Left forelimb (tissue), 1 donor: ENCODE data around the gene ZFPM1.

ENCODE experiments used
- DNase-seq: peaks from one replicate; pipeline ENCODE4 v3.0.0-alpha.2; 2018; ENCODE audit warnings: low spot score

ZFPM1 gene

DNA sequence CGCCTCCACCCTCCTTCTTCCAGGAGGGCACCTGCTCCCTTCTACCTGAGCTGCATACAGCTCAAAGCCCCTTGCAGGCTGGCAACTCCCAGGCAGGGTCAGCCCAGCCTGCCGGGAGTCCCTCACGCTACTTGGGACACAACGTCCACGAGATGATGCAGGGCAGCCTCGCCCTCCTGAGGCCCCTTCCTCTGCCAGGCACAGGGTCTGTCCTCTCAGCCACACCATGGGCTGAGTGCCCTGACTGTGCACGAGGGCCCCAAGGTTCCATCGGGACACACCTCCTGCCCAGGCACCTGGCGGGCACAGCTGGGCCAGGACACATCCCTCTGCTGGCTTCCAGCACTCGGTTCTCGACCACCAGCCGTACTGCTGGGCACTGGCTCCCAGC lies 86.2 kb downstream of the ZFPM1 start:
- DNase-seq: no peak

DNA sequence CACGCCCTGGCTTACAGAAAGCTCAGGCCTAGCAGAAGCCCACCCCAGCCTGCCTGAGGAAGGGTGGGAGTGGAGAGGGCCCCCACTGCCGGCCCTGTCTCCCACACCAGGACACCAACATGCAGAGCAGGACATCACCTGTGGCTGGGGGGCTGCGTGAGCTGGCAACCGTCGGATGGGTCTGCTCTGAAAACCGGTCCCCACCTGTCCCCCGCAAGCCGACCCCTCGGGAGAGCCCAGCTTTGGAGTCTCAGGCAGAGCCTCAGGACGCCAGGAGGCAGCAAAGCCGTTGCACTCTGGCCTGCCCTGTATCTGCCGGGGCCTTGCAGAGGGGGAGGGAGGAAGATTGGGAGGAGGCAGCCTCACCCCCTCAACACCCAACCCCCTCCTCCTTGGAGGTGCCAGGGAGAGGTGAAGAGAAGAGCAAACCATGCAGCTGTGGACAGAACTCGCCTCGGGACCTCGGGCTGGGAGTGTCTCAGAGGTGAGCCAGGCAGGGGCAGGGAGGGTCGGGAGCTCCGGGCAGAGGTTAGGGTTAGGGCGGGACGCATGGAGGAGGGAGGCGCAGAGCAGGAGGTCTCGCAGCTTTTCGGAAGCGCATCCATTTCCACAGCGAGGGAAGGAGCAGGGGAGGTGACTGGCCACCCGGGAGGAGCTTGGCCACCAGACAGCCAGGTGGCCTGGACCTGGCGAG lies 86.7 kb downstream of the ZFPM1 start:
- DNase-seq: no peak

DNA sequence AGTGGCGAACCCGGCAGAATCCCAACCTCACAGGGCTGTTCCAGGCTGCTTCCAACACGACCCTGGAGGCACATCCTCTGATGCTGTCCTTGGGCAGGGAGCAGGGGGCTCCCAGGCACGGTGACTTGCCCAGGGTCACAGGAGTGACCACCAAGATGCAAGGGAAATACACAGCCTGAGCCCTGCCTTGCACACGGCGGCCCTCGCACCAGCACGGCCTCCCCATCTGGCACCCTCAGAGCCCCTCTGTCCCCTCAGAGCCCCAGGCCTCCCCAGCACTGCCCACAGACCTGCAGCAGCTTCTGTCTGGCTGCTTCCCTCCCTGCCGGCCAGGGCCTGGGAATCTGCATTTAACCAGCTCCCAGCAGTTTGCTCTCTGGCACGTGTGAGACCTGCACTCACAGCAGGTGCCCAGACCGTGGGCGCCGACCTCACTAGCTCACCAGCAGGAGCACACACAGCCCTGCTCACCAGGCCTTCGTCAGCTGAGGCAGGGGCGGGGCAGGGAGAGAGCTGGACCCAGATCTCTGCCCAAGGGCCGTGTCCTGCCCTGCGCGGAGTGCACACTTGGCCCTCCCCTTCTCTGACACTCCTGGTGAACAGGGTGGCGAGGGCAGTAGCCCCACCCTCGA lies 87.4 kb downstream of the ZFPM1 start:
- no peak for DNase-seq

DNA sequence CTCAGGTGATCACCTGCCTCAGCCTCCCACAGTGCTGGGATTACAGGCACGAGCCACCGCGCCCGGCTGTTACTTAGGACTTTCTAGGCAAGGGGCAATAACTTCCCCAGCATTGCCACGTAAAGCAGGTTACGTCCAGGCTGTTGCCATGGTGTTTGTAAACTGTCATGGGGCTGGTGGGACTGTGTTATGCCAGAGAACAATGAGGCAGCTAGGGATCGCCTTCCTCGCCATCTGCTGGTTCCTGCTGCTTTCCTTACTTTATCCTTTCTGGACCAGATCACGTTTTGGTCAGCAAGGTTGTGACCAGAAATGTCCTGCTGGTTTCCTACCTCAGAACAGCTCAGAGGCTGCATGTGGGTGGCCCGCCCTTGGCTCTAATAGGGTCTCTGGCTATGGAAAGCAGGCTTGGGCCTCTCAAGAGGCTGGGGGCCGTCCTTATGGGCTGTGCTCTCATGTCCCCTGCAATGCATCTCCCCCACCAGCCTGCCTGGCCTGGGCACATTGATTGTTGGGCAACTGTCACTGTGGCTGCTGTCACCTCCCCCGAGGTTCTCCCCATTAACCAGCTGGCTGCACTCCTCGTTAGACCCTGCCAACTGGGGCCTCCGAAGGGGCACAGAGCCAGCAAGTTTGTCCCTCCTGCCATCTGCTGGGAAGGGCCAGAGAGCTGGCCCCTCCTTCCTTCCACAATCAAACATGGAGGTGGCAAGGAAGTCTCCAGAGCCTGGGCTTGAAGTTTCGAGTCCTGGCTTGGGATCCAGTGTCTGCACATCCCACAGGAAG lies 88.9 kb downstream of the ZFPM1 start:
- DNase-seq: no peak

DNA sequence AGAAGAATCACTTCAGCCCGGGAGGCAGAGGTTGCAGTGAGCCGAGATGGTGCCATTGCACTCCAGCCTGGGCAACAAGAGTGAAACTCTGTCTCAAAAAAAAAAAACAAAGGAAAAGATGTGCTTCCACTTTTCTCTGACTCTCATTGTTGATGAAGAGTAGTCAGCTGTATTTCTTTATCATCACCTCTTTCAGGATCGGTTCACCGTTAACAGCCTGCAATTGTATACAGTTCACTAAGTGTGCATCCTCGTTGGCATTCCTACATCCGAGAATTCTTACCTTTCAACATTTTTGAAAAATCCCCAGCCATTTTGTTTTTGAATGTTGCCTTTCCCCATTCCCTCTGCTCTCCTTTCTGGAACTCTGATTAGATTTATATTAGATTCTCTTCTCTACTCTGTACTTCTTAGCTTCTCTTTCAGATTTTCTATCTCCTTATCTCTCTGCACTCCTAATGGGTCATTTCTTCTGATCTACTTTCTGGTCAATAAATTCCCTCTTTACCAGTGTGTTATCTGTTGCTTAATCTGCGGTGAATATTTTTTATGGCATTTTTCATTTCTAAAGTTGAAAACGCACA lies 90.2 kb downstream of the ZFPM1 start:
- no peak for DNase-seq

DNA sequence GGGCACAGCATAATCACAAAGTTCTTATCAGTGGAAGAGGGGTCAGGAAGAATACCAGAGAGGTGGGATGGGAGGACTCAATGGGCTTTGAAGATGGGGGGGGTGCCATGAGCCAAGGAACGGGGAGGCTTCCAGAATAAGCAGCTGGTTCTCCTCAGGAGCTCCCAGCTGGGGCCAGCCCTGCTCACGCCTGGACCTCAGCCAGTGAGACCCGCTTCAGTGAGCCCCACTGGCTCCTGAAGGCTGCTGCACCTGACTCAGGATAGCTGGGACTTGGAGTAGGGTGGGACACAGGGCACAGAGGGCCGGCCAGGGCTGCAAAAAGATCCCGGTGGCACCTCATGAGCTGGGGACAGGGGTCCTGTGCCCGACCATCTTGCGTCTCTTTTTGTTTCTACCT lies 92.7 kb downstream of the ZFPM1 start:
- no peak for DNase-seq

DNA sequence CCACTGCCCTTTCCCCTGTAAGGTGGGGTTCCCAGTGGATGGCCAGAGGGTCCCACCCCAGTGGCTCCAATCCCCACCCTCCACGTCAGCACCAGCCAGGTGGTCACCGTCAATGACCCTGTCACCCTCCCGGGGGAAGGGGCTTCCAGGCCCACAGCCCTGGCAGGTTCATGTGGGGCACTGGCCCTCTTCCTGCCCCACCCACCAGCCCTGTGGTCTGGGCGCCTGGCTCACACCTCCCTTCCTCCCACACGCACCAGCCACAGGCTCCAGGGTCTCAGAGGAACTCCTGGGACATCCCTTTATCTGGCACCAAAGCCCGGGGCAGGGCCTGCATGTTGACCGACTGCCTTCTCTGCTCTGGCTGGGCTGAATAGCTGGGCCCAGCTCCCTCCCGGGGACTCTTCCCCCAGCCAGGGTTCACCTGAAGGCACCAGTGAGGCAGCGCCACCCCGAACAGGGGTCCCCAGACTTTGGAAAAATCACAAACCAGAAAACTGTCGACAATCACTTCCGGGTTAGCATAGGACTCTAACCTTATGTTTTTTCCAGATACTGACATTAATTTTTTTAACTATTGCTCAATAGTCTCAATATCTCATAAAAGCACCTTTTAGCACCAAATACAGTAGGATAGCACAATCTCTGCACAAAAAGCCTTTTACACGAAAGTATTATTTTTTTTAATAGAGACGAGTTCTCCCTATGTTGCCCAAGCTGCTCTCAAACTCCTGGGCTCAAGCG lies 95.2 kb downstream of the ZFPM1 start:
- DNase-seq: no peak

DNA sequence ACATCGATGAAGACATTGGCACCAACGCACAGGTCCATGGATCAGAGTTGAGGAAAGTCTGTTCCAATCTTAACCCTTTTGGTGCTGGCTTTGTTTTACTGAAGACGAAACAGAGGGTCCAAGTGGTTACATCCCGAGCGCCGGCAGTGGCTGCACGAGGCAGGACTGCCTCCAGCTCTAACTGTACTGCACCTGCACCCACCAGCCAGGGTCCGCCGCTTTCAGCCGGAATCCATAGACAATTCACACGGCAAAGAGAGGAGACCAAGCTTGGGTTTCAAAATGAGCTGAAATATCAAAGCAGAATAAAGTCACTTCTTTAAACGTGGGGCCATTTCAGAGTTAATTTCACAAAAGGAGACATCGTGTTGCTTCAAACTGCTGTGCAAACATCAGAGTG lies 95.9 kb downstream of the ZFPM1 start:
- no peak for DNase-seq

DNA sequence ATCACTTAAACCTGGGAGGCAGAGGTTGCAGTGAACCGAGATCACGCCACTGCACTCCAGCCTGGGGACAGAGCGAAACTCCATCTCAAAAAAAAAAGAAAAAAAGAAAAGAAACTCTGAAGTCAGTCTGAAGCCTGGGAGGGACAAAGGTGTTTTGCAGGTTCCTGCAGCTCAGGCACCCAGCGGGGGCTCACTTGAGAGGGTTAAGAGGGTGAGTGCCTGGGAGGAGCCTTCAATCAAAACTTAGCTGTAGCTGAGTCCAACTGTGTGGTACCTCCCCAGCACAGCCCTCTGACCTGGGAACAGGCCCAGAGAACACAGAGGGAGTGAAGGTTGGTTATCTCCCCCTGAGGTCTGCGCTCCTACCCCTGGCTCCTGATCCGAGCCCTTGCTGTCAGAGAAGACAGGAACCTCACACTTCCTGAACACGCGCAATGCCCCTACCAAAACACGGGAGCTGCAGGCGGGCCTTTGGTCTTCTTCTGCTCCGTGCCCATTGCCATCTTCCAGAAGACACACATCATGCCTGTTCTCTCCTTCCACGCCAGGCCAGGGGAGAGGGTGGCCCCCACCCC lies 96.7 kb downstream of the ZFPM1 start:
- DNase-seq: no peak

DNA sequence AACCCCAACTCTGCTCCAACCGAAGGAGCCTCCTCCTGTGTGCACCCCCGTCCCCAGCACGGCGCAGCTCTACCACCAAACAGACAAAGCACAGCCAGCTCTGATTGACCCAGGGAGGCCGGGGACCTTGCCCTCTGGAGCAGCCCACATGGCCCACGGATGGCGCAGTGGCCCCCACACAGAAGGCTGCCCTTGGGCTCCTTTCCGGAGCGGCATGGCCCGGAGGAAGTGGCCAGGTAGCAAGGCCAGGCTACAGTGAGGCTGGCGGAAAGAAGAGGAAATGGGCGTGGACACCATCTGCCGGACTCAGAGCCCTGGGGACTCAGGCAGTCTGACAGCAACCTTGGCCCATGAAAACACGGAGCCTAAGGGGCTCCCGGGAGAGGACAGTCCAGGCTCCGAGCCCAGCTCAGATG lies 97.2 kb downstream of the ZFPM1 start:
- DNase-seq: no peak

DNA sequence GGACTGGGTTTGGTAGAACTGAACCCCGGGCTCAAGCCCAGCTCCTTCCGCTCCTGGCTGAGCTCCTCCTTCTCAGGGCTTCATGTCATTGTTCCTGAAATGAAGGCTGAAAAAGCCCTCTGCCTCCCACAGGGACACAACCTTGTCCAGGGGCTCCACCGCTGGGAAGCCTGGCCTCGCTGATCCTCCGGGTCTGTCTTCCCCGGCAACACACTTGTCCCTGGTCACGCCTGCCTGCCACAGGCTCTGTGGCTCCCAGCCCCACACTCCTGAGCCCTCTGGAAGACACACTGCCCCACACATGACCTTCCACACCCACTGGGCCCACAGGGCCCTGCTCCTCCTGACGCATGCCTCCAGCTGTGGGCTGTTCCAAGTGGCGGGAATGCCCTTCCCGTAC lies 99.1 kb downstream of the ZFPM1 start:
- DNase-seq: no peak

DNA sequence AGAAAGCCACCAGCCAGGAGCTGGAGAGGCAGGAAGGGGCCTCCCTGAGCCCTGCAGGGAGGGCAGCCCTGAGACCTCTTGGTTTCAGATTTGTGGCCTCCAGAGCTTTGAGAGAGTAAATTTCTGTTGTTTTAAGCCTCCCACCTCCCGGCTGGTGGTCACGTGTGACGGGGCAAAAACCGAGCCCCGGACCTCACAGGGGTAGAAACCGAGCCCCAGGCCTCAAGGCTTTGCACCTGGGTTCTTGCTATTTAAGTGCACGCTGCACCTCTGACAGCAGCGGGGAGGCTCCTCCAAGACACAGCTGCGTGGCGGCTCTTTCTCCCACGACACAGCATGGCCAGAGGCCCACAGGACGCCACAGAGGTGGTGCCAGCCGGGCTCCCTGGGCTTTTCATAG lies 99.7 kb downstream of the ZFPM1 start:
- no peak for DNase-seq

DNA sequence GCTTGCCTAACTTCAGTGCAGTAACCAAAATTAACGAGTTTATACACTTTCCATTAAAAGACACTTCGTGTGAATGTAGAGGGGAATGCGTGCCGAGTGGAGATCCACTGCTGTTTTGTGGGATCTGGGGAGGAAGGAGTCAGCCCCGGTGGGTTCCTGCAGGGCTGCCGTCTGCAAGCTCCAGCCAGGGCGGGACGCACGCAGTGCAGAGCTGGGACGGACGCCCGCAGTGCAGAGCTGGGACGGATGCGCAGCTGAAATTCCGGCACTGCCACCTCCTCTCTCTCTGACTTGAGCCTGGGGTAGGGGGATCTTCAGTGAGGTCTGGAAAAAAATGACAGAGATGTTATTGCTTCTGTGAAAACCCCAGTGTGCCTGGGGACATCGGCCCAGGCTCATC lies 100.7 kb downstream of the ZFPM1 start:
- no peak for DNase-seq

DNA sequence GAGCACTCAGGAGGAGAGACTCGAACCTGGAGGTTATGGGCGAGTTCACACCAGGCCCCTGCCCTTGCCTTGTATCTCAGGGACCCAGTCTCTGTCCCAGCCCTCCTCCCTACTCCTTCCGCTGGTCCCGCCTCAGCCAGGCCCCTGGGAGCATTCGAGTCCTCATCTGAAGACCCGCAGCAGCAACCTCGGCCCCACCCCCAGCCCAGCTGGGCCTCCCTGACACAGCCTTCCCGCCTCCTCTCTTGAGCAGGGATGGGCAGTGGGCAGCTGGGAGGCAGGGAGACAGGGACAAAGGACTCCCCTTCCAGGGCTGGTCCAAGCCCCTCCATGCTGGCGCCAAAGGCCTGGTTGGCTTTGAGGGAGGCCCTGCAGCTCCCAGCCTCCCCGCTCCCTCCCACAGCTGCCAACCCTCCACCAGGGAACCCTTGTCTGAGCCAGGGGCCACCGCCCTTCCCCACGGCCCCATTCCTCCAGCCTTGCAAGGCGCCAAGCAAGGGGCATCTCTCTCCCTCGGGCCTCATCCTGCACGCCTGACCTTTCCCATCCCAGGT lies 101.7 kb downstream of the ZFPM1 start:
- DNase-seq: no peak

DNA sequence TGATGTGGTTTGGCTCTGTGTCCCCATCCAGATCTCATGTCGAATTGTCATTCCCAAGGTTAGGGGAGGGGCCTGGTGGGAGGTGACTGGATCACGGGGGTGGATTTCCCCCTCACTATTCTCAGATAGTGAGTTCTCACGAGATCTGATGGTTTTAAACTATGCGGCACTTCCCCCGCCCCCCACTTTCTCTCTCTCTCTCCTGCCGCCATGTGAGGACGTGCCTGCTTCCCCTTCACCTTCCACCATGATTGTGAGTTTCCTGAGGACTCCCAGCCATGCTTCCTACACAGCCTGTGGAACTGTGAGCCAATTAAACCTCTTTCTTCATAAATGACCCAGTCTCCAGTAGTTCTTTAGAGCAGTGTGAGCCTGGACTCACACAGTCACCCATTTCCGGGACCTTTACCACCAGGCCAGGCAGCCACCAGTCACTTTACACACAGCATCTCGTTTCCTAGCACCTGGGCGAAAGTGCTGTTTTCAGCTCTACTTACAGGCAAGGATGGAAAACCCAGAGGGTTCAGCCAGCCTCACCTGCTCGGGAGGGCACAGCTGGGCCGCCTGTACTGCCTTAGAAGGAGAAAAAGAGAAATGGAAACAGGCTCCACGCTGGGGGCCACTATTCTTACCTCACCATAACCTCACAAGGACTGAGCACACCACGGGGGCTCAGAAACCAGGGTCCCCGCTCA lies 103.4 kb downstream of the ZFPM1 start:
- DNase-seq: no peak

DNA sequence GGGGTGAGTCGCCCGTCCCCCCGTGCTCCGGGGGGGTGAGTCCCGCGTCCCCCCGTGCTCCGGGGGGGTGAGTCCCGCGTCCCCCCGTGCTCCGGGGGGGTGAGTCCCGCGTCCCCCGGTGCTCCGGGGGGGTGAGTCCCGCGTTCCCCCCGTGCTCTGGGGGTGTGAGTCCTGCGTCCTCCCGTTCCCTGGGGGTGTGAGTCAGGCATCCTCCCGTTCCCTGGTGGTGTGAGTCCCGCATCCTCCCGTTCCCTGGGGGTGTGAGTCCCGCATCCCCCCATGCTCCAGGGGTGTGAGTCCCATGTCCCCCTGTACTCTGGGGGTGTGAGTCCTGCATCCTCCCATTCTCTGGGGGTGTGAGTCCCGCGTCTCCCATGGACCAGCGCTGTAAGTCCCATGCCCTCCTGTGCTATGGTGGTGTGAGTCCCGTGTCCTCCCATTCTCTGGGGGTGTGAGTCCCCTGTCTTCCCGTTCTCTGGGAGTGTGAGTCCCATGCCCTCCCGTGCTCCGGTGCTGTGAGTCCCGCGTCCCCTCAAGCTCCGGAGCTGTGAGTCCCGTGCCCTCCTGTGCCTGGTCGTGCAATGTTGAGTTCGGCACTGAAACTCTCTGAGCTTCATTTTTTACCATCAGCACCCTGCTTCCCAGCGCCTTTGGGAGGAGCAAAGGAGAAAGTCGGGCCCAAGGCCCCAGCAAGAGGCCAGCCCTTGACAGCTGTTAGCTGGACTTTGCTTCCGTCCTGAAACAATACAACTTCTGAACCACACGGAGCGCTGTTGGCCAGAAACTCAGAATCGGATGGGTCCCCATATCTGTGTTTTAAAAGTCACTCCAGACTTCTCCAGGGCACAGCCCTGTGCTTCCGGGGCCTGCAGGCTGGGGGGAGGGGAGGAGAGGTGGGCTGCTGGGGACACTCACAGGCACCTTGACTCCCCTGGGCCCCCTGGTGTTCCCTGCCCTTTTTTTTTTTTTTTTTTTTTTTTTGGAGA lies 105.7 kb downstream of the ZFPM1 start:
- no peak for DNase-seq

DNA sequence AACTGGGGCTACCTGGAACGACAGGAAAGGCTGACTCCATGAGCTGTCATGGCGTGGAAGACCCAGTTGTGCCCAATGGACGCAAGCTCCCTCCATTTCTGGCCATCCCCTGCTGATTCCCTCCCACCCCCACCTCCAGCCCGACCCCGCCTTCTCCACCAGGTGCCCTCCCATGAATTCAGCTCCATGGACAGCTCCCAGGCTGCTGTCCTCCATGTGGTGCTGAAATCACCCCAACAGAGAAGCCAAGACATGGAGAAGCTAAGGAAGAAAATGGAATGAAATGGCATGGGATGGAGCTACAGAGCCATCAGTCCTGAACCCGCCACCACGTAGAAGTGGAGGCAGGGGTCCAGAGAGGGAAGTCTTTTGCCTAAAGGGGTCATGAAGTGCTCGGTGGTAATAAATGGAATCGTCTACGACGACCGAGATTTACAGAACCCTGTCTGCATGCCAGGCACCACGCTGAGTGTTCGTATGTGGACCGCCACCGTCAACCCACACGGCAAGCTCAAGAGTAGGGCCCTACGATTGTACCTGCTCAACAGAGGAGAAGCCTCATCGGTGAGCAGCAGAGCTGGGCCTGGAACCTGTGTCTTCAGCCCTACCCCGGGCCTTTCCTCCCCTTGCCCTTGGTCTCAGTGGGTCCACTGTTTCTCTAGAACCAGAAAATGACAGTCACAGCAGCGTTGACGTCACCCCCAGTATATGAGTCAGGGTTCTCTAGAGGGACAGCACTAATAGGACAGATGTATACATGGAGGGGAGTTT lies 107.8 kb downstream of the ZFPM1 start:
- DNase-seq: no peak

DNA sequence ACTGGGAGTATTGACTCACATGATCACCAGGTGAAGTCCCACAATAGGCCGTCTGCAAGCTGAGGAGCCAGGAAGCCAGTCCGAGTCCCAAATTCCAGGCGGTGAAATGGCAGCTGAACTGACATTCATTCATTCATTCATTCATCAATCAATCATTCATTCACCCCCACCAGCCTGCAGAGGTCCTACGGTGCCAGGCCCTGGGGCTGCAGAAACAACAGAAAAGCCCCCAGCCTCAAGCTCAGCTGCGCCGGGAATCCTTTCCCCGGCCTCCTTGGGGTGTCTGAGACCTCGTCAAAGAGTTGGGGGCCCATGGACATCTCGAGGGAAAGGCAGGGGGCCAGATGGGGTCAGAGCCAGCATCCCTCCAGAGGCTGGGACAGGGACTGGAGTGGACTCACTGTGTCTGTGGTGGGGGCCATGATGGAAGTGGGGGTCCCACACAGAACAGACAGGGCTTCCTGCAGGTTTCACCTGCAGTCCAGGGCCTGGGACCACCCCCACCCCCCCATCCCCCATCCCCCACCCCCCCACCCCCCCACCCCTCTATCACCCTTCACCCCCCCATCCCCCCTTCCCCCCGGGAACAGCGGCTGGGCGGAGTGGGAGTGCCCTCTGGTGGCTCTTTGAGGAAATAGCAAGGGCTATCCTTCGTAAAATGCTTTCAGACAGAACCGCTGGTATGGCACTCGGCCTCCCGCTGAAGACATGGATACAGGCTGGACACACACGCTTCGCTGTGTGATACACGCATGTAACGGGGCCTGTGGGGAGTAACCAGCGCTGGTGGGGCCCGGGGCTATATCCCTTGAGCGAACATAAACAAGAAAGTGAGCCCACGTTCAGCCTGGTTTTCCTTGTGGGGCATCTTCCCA lies 108.6 kb downstream of the ZFPM1 start:
- no peak for DNase-seq
